Colonic mucosa (tissue), 4 donors: ENCODE measurements around the gene LHX3. TPM values are rescaled to one million over a fixed set of nuclear protein-coding genes. Genes with fewer than 3 reads are reported as not detected.

Source experiments
- DNase-seq: peaks from one replicate; pipeline ENCODE4 v3.0.0-alpha.2; 2020
- H3K27ac ChIP-seq: fragments of 200-600 bp; one replicate; pipeline ENCODE4 v1.8.0; 2021
- H3K27me3 ChIP-seq: fragments of 200-600 bp; one replicate; pipeline ENCODE4 v1.8.0; 2021
- H3K36me3 ChIP-seq: fragments of 200-600 bp; one replicate; pipeline ENCODE4 v1.8.0; 2021
- H3K4me1 ChIP-seq: fragments of 200-600 bp; one replicate; pipeline ENCODE4 v1.8.0; 2021; ENCODE audit warnings: mild to moderate bottlenecking
- H3K4me3 ChIP-seq: fragments of 200-600 bp; one replicate; pipeline ENCODE4 v1.8.0; 2021
- H3K9ac ChIP-seq, 2 donors: one replicate each; pipeline ENCODE4 v1.7.0; 2013; ENCODE audit warnings: control low read depth in 2 of 2, low read depth in 2 of 2, low read length in 2 of 2
- H3K9me3 ChIP-seq: fragments of 200-600 bp; one replicate; pipeline ENCODE4 v1.8.0; 2021
- CTCF ChIP-seq: fragments of 200-600 bp; IDR thresholded peaks from one replicate; pipeline ENCODE4 v1.8.0; 2022; ENCODE audit warnings: antibody characterized with exemption, mild to moderate bottlenecking
- intact Hi-C: fragments of 100-400 bp; cut with DNase I; formaldehyde crosslinking; loops from one replicate; pipeline ENCODE4 v1.14.1; 2022
- total RNA-seq, 2 donors: library from RNA; stranded (reverse); fragmentation: NEBNext Ultra II Directional in 1 of 2; extraction: Animal tissue kit (Norgen Biotek cat#: 25700) in 1 of 2; gene quantifications; one replicate each; pipeline ENCODE4 v1.2.1, GENCODE V29; 2021
- donor health status: healthy.
- donor health status: DM: no; HTN: no; CAD: no.
- donor health status: DM: no; HTN: no; CAD: no.

LHX3 gene
- total RNA-seq, 2 donors from 2014 or later: not detected

DNA sequence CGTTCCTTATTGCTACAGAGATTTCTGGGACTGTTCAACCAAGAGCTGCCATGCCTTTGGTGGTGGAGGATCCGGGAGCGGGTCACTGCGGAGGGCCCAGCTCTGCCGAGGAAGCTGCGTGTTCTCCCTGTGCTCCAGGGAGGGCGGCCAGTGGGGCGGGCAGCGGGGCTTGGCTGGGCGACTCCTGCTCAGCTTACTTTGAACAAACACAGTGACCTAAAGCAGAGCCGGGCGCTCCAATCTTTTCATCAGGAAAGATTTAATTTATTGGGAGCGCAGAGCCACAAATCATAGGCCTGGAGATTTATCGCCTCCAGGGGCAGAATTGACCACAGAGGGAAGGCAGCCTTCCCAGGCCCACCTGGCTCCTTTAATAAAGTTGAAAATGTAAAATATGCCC is 27.7 kb downstream of the LHX3 start:
- Histone ChIP-seq H3K36me3 (no peaks in the 10 kb centered on the region), H3K27me3 (no peaks in the 10 kb centered on the region), H3K4me1 (no peaks in the 10 kb centered on the region), H3K4me3 (no peak overlapping the region), H3K9me3 (no peaks in the 10 kb centered on the region), H3K27ac (no peak overlapping the region), H3K9ac (no peak overlapping the region)
- no peak for DNase-seq
- TF ChIP-seq CTCF: no peak
- intact Hi-C loops: loop anchor here (10.0 kb wide), 1 partner anchor 108 kb away; no protein-coding TSS in a partner anchor

DNA sequence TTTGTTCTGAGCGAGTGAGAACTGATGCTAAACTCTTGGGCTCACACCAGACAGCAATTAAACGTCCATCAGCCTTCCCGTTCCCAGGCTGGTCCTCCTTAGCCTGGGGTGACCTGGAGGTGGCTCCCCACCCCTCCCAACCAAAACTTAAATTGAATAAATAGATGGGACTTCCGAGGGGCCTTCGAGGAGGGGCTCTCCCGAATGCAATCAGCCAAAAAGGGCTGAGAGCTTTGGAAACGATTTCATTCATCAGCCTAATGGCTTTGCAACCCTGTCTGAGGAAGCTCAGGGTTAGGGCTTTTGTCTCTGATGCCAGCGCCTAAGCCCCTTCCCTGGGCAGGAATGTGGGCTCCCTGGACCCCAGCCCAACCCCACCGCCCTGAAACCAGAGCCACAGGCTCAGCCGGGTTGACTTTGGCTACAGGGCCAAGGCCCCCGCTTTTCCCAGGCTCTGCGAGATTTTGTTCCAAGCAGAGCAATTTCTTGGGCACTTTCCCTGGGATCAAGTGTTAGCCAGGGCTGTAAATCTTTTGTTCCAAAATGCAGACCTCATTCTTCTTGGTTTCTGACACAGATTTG is 29.2 kb downstream of the LHX3 start:
- no peak for DNase-seq
- no peaks in the 10 kb centered on the region for H3K9me3 ChIP-seq
- no peak overlapping the region for H3K27ac ChIP-seq
- no peaks in the 10 kb centered on the region for H3K4me1 ChIP-seq
- no peaks in the 10 kb centered on the region for H3K36me3 ChIP-seq
- no peak overlapping the region for H3K9ac ChIP-seq
- TF ChIP-seq CTCF: no peak
- H3K27me3 ChIP-seq: no peaks in the 10 kb centered on the region
- H3K4me3 ChIP-seq: no peak overlapping the region
- intact Hi-C loops: loop anchor here (10.0 kb wide), 1 partner anchor 109 kb away; no protein-coding TSS in a partner anchor

- no peak overlapping the region for H3K4me3 ChIP-seq
- DNase-seq: no peak
- H3K9me3 ChIP-seq: no peaks in the 10 kb centered on the region
- intact Hi-C loops: loop anchor here (10.0 kb wide), 1 partner anchor 110 kb away; no protein-coding TSS in a partner anchor
- no peaks in the 10 kb centered on the region for H3K36me3 ChIP-seq
- no peaks in the 10 kb centered on the region for H3K4me1 ChIP-seq
- no peaks in the 10 kb centered on the region for H3K27me3 ChIP-seq
- H3K27ac ChIP-seq: no peak overlapping the region
- H3K9ac ChIP-seq: no peak overlapping the region
- TF ChIP-seq CTCF: no peak
Measured at GRCh38 chr9:136174779-136175615, 29.9 kb downstream of the LHX3 start.

GRCh38 chr9:136173648-136174290 is 31.2 kb downstream of the LHX3 start:
- H3K4me3 ChIP-seq: no peak overlapping the region
- DNase-seq: no peak
- H3K9ac ChIP-seq: no peak overlapping the region
- no peaks in the 10 kb centered on the region for H3K27me3 ChIP-seq
- intact Hi-C loops: loop anchor here (10.0 kb wide), 1 partner anchor 111 kb away; no protein-coding TSS in a partner anchor
- H3K9me3 ChIP-seq: no peaks in the 10 kb centered on the region
- H3K36me3 ChIP-seq: no peaks in the 10 kb centered on the region
- no peak for TF ChIP-seq CTCF
- H3K27ac ChIP-seq: no peak overlapping the region
- no peaks in the 10 kb centered on the region for H3K4me1 ChIP-seq

DNA sequence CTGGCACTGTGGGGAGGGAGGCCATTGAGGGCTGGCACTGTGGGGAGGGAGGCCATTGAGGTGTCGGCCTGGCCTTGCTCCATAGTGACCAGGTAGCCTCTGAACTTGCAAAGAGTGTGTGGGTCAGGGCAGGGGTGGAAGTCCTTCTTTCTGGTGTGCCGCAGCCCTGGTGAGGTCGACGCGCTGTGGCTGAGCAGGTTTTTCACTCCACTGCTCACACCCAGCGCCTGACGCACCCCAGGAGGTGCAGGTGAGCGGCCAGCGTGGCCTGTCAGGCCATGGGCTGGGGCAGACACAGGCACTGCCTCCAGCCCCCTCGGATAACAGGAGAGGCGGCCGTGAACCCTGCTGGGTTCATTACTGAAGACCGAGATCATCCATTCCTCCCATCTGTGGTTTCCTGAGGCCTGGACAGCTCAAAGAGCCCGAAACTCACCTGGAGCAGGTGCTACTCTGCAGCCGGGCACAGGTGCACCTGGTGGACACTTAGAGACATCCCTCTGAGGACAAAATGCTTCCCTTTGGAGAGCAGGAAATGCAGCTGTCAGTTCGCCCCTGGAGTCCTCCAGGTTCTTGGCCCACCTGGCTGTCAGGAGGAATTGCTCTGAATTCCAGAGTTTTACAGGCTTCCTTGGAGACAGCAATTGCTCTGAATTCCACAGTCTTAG is 32.4 kb downstream of the LHX3 start:
- Histone ChIP-seq H3K9me3 (no peaks in the 10 kb centered on the region), H3K27ac (no peak overlapping the region), H3K27me3 (no peaks in the 10 kb centered on the region), H3K9ac (no peak overlapping the region), H3K36me3 (no peaks in the 10 kb centered on the region), H3K4me1 (no peaks in the 10 kb centered on the region), H3K4me3 (no peak overlapping the region)
- intact Hi-C loops: loop anchor here (10.0 kb wide), 1 partner anchor 112 kb away; no protein-coding TSS in a partner anchor
- no peak for DNase-seq
- TF ChIP-seq CTCF: no peak
